K562 (cell line): ENCODE data around the gene RPS6KA2. TPM values are rescaled to one million over a fixed set of nuclear protein-coding genes. Genes with fewer than 3 reads are reported as not detected.

Experiments used
- FOXO4 ChIP-seq: fragments of 450-650 bp; formaldehyde crosslinking; IDR thresholded peaks from 2 replicates; pipeline ENCODE4 v1.4.0; 2020; ENCODE audit warnings: mild to moderate bottlenecking, moderate library complexity
- GABPB2 ChIP-seq: fragments of 250-450 bp; sonication (Bioruptor Pico); conservative IDR thresholded peaks from 2 replicates; pipeline ENCODE4 v1.5.1; 2021; ENCODE audit warnings: mild to moderate bottlenecking
- HDAC6 ChIP-seq: IDR thresholded peaks from 2 replicates; pipeline ENCODE4 v1.6.1; 2012; ENCODE audit warnings: low read depth, mild to moderate bottlenecking, control low read depth, inconsistent platforms, low read length, moderate library complexity
- HNRNPK ChIP-seq: fragments of 200-400 bp; formaldehyde crosslinking; IDR thresholded peaks from one replicate; pipeline ENCODE4 v1.6.1; 2018; ENCODE audit warnings: mild to moderate bottlenecking, low read depth, low read length; ENCODE audit not compliant: poor library complexity, severe bottlenecking
- MXI1 ChIP-seq: IDR thresholded peaks from 2 replicates; pipeline ENCODE4 v1.6.1; 2011; ENCODE audit warnings: low read depth, mild to moderate bottlenecking, improper control_type of control experiment, low read length
- NR1H2 ChIP-seq: sonication (generic); formaldehyde crosslinking; IDR thresholded peaks from 2 replicates; pipeline ENCODE4 v1.4.0; 2020; ENCODE audit warnings: mild to moderate bottlenecking, missing genetic modification reagents
- PHB ChIP-seq: fragments of 250-450 bp; sonication (Bioruptor Pico); IDR thresholded peaks from 2 replicates; pipeline ENCODE4 v1.5.0; 2021
- PHF21A ChIP-seq: fragments of 450-650 bp; IDR thresholded peaks from 2 replicates; pipeline ENCODE4 v1.6.1; 2017; ENCODE audit warnings: low read depth, borderline replicate concordance
- PTRF ChIP-seq: fragments of 450-650 bp; IDR thresholded peaks from 2 replicates; pipeline ENCODE4 v1.6.1; 2016; ENCODE audit warnings: mild to moderate bottlenecking, missing genetic modification characterization, missing compliant biosample characterization
- SMARCC2 ChIP-seq: fragments of 450-650 bp; IDR thresholded peaks from 2 replicates; pipeline ENCODE4 v1.6.1; 2017; ENCODE audit warnings: antibody characterized with exemption, moderate library complexity, mild to moderate bottlenecking, low read depth
- TGIF2 ChIP-seq: sonication (generic); formaldehyde crosslinking; IDR thresholded peaks from 2 replicates; pipeline ENCODE4 v1.8.1; 2022; ENCODE audit warnings: mild to moderate bottlenecking, missing genetic modification reagents, moderate library complexity
- XRCC5 ChIP-seq: fragments of 200-400 bp; formaldehyde crosslinking; IDR thresholded peaks from 2 replicates; pipeline ENCODE4 v1.6.1; 2017; ENCODE audit warnings: low read depth, mild to moderate bottlenecking, low read length
- polyA plus RNA-seq, 8 experiments: library from polyadenylated mRNA; depleted of rRNA in 4 of 8; stranded (reverse) in 5 of 8; unstranded in 3 of 8; fragments of >200 nt; fragmentation: Nextera tagmentation in 2 of 8; fragmentation: Illumina TruSeq in 1 of 8; extraction: Ambion mirVana in 2 of 8; extraction: Trizol in 1 of 8; gene quantifications; 2 replicates each; pipeline versions ENCODE4 v1.2.1 to v1.2.3, GENCODE V29; 2011 to 2014; ENCODE audit warnings: inconsistent platforms in 1 of 8, missing spikeins in 1 of 8
- total RNA-seq, 7 experiments: library from RNA; depleted of rRNA in 6 of 7; stranded (reverse); fragments of >200 nt in 6 of 7; fragmentation: Illumina TruSeq in 2 of 7; extraction: Trizol in 2 of 7; gene quantifications; 2 replicates each; pipeline versions ENCODE4 v1.2.1 to v1.2.3, GENCODE V29; 2011 to 2021; ENCODE audit warnings: low replicate concordance in 1 of 7
- TF ChIP-seq, protein P1 (sequence below): fragments of 450-650 bp; IDR thresholded peaks from 2 replicates; pipeline ENCODE4 v1.6.1; 2018; ENCODE audit not compliant: partially characterized antibody

The RPS6KA2 gene
- total and polyA plus RNA-seq, 9 of the 15 experiments (the other 6 are each of a cell fraction or from before 2014, with no cell fraction given): 0.29 to 1.00 (median 0.53) TPM

DNA sequence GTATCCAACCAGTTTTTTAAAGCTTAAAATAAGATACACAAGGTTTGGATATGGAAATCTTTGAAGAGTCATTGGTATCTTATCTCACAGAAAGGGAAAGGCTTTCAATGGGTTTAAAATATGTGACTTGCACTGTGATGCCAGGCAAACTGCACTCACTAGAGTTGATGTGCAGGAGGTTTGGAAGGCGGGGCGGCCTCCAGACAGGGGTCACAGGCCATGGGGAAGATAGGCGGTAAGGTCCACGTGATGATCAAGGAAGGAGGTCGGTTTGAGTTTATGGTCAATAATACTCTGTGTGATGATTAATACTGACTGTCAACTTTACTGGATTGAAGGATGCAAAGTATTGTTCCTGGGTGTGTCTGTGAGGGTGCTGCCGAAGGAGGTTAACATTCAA, 31.1 kb downstream of the RPS6KA2 start (continued):
- TF ChIP-seq FOXO4 (CRISPR knock-in tag) (no peak), GABPB2 (CRISPR knock-in tag) (no peak), HDAC6 (no peak), XRCC5 (no peak), MXI1 (no peak), PHF21A (no peak), HNRNPK (no peak), PHB (CRISPR knock-in tag) (no peak), SMARCC2 (no peak), PTRF (tag) (no peak), TGIF2 (CRISPR knock-in tag) (no peak), NR1H2 (CRISPR knock-in tag) (no peak)
- TF ChIP-seq, protein P1, sequence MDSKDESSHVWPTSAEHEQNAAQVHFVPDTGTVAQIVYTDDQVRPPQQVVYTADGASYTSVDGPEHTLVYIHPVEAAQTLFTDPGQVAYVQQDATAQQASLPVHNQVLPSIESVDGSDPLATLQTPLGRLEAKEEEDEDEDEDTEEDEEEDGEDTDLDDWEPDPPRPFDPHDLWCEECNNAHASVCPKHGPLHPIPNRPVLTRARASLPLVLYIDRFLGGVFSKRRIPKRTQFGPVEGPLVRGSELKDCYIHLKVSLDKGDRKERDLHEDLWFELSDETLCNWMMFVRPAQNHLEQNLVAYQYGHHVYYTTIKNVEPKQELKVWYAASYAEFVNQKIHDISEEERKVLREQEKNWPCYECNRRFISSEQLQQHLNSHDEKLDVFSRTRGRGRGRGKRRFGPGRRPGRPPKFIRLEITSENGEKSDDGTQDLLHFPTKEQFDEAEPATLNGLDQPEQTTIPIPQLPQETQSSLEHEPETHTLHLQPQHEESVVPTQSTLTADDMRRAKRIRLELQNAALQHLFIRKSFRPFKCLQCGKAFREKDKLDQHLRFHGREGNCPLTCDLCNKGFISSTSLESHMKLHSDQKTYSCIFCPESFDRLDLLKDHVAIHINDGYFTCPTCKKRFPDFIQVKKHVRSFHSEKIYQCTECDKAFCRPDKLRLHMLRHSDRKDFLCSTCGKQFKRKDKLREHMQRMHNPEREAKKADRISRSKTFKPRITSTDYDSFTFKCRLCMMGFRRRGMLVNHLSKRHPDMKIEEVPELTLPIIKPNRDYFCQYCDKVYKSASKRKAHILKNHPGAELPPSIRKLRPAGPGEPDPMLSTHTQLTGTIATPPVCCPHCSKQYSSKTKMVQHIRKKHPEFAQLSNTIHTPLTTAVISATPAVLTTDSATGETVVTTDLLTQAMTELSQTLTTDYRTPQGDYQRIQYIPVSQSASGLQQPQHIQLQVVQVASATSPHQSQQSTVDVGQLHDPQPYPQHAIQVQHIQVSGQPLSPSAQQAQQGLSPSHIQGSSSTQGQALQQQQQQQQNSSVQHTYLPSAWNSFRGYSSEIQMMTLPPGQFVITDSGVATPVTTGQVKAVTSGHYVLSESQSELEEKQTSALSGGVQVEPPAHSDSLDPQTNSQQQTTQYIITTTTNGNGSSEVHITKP: no peak
